ENCODE data around the gene GRID1.

GRID1 gene

DNA sequence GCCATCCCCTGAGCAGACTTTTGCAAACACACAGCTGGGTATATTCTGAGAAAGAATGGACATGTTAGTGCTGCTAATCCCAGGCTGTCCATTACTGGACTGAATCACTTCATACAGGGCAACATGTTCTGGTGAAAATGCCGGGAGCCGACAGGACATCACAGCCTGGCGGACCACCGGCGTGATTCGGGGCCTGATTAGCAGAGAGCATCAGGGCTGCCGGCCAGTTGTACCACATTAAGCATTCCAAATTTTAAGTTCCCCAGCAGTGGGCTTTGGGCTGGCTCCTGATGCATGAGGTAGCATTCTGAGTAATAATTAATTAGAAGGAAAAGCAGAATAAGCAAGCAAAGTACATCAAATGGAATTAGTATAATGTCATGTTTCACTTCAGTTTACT, 229.0 kb downstream of the GRID1 start:
- CTCF ChIA-PET = interaction anchor here (0.6 to 1.9 kb wide), 2 partner anchors 10 to 25 kb away, joined by 3 to 11 read pairs; no protein-coding TSS in a partner anchor
- POLR2A ChIA-PET = no interaction called here
- TF ChIP-seq GFI1B (tag by site-specific recombination; IDR thresholded peaks at IDR 0.05) (no peak), ZNF555 (tag by site-specific recombination; conservative IDR thresholded peaks at IDR 0.05) (no peak), ZNF510 (tag by site-specific recombination; IDR thresholded peaks at IDR 0.05; ENCODE audit: insufficient replicate concordance) (no peak), ZNF404 (tag by site-specific recombination; IDR thresholded peaks at IDR 0.05) (no peak), TRIM28 (IDR thresholded peaks at IDR 0.05; ENCODE audit: borderline replicate concordance, low read length) (no peak), ZNF239 (tag by site-specific recombination; IDR thresholded peaks at IDR 0.05) (no peak), MEIS1 (CRISPR knock-in tag; IDR thresholded peaks at IDR 0.05; ENCODE audit: borderline replicate concordance) (no peak), ZNF16 (tag by site-specific recombination; IDR thresholded peaks at IDR 0.05; ENCODE audit: low read depth) (no peak)
- TF ChIP-seq, protein P1, sequence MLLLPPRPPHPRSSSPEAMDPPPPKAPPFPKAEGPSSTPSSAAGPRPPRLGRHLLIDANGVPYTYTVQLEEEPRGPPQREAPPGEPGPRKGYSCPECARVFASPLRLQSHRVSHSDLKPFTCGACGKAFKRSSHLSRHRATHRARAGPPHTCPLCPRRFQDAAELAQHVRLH (tag by site-specific recombination; IDR thresholded peaks at IDR 0.05) = no peak
- TF ChIP-seq, protein P2, sequence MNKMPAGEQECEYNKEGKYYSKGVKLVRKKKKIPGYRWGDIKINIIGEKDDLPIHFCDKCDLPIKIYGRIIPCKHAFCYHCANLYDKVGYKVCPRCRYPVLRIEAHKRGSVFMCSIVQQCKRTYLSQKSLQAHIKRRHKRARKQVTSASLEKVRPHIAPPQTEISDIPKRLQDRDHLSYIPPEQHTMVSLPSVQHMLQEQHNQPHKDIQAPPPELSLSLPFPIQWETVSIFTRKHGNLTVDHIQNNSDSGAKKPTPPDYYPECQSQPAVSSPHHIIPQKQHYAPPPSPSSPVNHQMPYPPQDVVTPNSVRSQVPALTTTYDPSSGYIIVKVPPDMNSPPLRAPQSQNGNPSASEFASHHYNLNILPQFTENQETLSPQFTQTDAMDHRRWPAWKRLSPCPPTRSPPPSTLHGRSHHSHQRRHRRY (tag by site-specific recombination; IDR thresholded peaks at IDR 0.05) = no peak

DNA sequence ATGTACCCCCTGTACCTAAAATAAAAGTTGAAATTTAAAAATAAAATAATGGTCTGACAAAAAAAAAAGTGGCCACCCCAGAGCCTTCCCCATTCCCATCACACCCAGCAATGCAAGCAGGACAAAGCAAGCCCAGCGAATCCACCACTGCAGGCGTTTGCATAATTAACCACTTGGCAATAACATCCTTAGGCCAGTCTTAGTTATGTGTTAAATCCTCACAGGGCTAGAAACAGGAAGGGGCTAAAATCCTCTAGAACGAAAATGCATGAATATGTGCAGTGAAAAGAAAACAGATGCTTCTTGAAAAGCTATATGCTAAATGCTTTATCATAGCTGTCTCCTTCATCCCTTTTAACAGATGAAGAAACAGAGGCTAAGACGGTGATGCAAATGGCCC, 229.7 kb downstream of the GRID1 start:
- Histone ChIP-seq H3K4me1 (ENCODE audit: control insufficient read depth, insufficient read depth, low read length) (no peaks in the 10 kb centered on the region), H3K4me3 (ENCODE audit: low read depth, low read length) (no peak overlapping the region), H3K9me3 (ENCODE audit: control insufficient read depth, insufficient read depth, low read depth, low read length) (no peaks in the 10 kb centered on the region), H3K27ac (ENCODE audit: extremely low read depth, low read depth, low read length) (no peak overlapping the region), H3K36me3 (ENCODE audit: control insufficient read depth in 2 of 2, insufficient read depth in 1 of 2, low read length in 2 of 2) (peaks cover 0 to 7% of the 10 kb centered on the region in 2 experiments; a peak in 1 of 3 replicates)
- ChIA-PET POLR2A (no interaction called here), CTCF (no interaction called here)
- TF ChIP-seq GLIS1 (tag by site-specific recombination; IDR thresholded peaks at IDR 0.05) (no peak), ZNF621 (tag by site-specific recombination; IDR thresholded peaks at IDR 0.05) (no peak), ZSCAN30 (tag by site-specific recombination; IDR thresholded peaks at IDR 0.05) (no peak), ZNF423 (tag by site-specific recombination; IDR thresholded peaks at IDR 0.05) (no peak)
- TF ChIP-seq, protein P3, sequence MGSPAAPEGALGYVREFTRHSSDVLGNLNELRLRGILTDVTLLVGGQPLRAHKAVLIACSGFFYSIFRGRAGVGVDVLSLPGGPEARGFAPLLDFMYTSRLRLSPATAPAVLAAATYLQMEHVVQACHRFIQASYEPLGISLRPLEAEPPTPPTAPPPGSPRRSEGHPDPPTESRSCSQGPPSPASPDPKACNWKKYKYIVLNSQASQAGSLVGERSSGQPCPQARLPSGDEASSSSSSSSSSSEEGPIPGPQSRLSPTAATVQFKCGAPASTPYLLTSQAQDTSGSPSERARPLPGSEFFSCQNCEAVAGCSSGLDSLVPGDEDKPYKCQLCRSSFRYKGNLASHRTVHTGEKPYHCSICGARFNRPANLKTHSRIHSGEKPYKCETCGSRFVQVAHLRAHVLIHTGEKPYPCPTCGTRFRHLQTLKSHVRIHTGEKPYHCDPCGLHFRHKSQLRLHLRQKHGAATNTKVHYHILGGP (tag by site-specific recombination; IDR thresholded peaks at IDR 0.05) = no peak
- TF ChIP-seq, protein P4, sequence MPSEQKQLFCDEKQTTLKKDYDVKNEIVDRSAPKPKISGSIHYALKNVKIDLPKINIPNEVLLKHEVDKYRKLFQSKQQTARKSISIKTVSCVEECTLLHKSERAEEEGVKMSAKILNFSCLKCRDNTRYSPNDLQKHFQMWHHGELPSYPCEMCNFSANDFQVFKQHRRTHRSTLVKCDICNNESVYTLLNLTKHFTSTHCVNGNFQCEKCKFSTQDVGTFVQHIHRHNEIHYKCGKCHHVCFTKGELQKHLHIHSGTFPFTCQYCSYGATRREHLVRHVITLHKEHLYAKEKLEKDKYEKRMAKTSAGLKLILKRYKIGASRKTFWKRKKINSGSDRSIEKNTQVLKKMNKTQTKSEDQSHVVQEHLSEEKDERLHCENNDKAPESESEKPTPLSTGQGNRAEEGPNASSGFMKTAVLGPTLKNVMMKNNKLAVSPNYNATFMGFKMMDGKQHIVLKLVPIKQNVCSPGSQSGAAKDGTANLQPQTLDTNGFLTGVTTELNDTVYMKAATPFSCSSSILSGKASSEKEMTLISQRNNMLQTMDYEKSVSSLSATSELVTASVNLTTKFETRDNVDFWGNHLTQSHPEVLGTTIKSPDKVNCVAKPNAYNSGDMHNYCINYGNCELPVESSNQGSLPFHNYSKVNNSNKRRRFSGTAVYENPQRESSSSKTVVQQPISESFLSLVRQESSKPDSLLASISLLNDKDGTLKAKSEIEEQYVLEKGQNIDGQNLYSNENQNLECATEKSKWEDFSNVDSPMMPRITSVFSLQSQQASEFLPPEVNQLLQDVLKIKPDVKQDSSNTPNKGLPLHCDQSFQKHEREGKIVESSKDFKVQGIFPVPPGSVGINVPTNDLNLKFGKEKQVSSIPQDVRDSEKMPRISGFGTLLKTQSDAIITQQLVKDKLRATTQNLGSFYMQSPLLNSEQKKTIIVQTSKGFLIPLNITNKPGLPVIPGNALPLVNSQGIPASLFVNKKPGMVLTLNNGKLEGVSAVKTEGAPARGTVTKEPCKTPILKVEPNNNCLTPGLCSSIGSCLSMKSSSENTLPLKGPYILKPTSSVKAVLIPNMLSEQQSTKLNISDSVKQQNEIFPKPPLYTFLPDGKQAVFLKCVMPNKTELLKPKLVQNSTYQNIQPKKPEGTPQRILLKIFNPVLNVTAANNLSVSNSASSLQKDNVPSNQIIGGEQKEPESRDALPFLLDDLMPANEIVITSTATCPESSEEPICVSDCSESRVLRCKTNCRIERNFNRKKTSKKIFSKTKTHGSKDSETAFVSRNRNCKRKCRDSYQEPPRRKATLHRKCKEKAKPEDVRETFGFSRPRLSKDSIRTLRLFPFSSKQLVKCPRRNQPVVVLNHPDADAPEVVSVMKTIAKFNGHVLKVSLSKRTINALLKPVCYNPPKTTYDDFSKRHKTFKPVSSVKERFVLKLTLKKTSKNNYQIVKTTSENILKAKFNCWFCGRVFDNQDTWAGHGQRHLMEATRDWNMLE (tag by site-specific recombination; conservative IDR thresholded peaks at IDR 0.05; ENCODE audit: low read depth) = no peak
- TF ChIP-seq, protein P5, sequence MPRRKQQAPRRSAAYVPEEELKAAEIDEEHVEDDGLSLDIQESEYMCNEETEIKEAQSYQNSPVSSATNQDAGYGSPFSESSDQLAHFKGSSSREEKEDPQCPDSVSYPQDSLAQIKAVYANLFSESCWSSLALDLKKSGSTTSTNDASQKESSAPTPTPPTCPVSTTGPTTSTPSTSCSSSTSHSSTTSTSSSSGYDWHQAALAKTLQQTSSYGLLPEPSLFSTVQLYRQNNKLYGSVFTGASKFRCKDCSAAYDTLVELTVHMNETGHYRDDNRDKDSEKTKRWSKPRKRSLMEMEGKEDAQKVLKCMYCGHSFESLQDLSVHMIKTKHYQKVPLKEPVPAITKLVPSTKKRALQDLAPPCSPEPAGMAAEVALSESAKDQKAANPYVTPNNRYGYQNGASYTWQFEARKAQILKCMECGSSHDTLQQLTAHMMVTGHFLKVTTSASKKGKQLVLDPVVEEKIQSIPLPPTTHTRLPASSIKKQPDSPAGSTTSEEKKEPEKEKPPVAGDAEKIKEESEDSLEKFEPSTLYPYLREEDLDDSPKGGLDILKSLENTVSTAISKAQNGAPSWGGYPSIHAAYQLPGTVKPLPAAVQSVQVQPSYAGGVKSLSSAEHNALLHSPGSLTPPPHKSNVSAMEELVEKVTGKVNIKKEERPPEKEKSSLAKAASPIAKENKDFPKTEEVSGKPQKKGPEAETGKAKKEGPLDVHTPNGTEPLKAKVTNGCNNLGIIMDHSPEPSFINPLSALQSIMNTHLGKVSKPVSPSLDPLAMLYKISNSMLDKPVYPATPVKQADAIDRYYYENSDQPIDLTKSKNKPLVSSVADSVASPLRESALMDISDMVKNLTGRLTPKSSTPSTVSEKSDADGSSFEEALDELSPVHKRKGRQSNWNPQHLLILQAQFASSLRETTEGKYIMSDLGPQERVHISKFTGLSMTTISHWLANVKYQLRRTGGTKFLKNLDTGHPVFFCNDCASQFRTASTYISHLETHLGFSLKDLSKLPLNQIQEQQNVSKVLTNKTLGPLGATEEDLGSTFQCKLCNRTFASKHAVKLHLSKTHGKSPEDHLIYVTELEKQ (tag by site-specific recombination; IDR thresholded peaks at IDR 0.05; ENCODE audit: borderline replicate concordance) = no peak
- TF ChIP-seq, protein P6, sequence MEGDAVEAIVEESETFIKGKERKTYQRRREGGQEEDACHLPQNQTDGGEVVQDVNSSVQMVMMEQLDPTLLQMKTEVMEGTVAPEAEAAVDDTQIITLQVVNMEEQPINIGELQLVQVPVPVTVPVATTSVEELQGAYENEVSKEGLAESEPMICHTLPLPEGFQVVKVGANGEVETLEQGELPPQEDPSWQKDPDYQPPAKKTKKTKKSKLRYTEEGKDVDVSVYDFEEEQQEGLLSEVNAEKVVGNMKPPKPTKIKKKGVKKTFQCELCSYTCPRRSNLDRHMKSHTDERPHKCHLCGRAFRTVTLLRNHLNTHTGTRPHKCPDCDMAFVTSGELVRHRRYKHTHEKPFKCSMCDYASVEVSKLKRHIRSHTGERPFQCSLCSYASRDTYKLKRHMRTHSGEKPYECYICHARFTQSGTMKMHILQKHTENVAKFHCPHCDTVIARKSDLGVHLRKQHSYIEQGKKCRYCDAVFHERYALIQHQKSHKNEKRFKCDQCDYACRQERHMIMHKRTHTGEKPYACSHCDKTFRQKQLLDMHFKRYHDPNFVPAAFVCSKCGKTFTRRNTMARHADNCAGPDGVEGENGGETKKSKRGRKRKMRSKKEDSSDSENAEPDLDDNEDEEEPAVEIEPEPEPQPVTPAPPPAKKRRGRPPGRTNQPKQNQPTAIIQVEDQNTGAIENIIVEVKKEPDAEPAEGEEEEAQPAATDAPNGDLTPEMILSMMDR (tag by site-specific recombination; IDR thresholded peaks at IDR 0.05) = no peak

More for the DNA sequence above, 229.0 kb downstream of the GRID1 start:
- Histone ChIP-seq H3K4me1 (ENCODE audit: control insufficient read depth, insufficient read depth, low read length) (no peaks in the 10 kb centered on the region), H3K36me3 (ENCODE audit: control insufficient read depth in 2 of 2, insufficient read depth in 1 of 2, low read length in 2 of 2) (peaks cover 0 to 7% of the 10 kb centered on the region in 2 experiments; a peak in 1 of 3 replicates), H3K4me3 (ENCODE audit: low read depth, low read length) (no peak overlapping the region), H3K9me3 (ENCODE audit: control insufficient read depth, insufficient read depth, low read depth, low read length) (no peaks in the 10 kb centered on the region), H3K27ac (ENCODE audit: extremely low read depth, low read depth, low read length) (no peak overlapping the region)
